Activated T-cell treated with anti-CD3 and anti-CD28 coated beads, Interleukin-2, amount 50 U/mL, for 72 hours (primary cell): ENCODE results near the gene ZNF584. TPM values are rescaled to one million over a fixed set of nuclear protein-coding genes. Genes with fewer than 3 reads are reported as not detected.
A peak's percentile ranks its signal among the peaks of the same experiment; 100 is the strongest.
"Not testable (repeated sequence)": the region's sequence is repeated elsewhere in the genome, so short reads cannot be mapped to it uniquely, and the experiment has no call there.

ENCODE experiments used
- ATAC-seq, 2 donors: fragments of 150-1000 bp; cut with Tn5 transposase; replicated peaks in 1 of 2; 2 replicates each; pipeline ENCODE4 v1.10.0; 2021; ENCODE audit warnings: moderate library complexity in 2 of 2, mild to moderate bottlenecking in 1 of 2
- DNase-seq, 2 donors: peaks; one replicate each; pipeline ENCODE4 v3.0.0; 2021 to 2022; ENCODE audit warnings: mixed read lengths in 1 of 2
- H3K27ac Mint-ChIP-seq: one replicate; pipeline ENCODE4 v1.8.0; 2022; ENCODE audit warnings: mild to moderate bottlenecking, moderate library complexity, mixed read lengths
- H3K27me3 Mint-ChIP-seq: one replicate; pipeline ENCODE4 v1.8.0; 2022; ENCODE audit warnings: low read depth, mixed read lengths
- H3K36me3 Mint-ChIP-seq, 2 donors: one replicate each; pipeline ENCODE4 v1.8.0; 2022; ENCODE audit warnings: mixed read lengths in 2 of 2, mild to moderate bottlenecking in 1 of 2; ENCODE audit not compliant: insufficient read depth in 2 of 2
- H3K4me1 Mint-ChIP-seq: one replicate; pipeline ENCODE4 v1.8.0; 2022; ENCODE audit warnings: low read depth, mixed read lengths
- H3K4me3 Mint-ChIP-seq, 2 donors: one replicate each; pipeline ENCODE4 v1.8.0; 2022; ENCODE audit warnings: mild to moderate bottlenecking in 2 of 2, mixed read lengths in 2 of 2, moderate library complexity in 2 of 2
- H3K9me3 Mint-ChIP-seq, 2 donors: one replicate each; pipeline ENCODE4 v1.8.0; 2022; ENCODE audit warnings: mixed read lengths in 2 of 2
- total RNA-seq, 2 donors: library from RNA; stranded (reverse); gene quantifications; one replicate each; pipeline ENCODE4 v1.2.3, GENCODE V29; 2022

ZNF584 gene
- total RNA-seq, 2 donors from 2014 or later = 7.5 to 10.4 TPM

DNA sequence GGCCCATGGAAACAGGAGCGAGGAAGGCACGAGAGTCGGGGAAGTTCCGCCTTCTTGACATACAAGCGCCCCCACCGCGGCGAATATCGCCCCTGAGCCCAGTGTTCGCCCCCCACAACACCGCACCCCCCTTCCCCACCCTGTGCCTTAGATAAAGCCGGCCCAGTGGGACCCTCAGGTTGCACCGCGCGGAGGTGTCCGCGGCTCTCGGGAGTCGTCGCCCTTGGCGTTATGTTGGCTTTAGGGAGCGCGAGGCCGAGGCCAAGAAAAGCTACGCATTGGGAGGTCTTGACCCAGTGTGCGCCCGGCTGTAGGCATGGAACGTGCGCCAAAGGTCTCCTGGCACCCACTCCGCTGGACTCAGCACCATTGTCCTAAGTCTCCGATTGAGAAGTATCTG lies 32.1 kb downstream of the ZNF584 start:
- Mint-ChIP-seq H3K4me1 (peaks cover 35% of the 10 kb centered on the region), H3K27me3 (no peaks in the 10 kb centered on the region), H3K36me3 (peaks cover 39 to 51% of the 10 kb centered on the region in 2 donors), H3K4me3 (peak overlapping the region; percentile 93 to 95), H3K27ac (peak overlapping the region; percentile 74), H3K9me3 (peaks cover 26 to 29% of the 10 kb centered on the region in 2 donors)
- no peak for ATAC-seq
- DNase-seq = no peak

- Mint-ChIP-seq H3K4me1 (peaks cover 32% of the 10 kb centered on the region), H3K36me3 (peaks cover 29 to 35% of the 10 kb centered on the region in 2 donors), H3K27me3 (peaks cover 14% of the 10 kb centered on the region), H3K9me3 (peaks cover 18 to 21% of the 10 kb centered on the region in 2 donors)
- H3K27ac Mint-ChIP-seq, ATAC-seq, DNase-seq, H3K4me3 Mint-ChIP-seq: not testable (repeated sequence)
Measured at GRCh38 chr19:58442986-58443385, 34.5 kb downstream of the ZNF584 start.

- H3K27ac Mint-ChIP-seq, DNase-seq, ATAC-seq, H3K4me3 Mint-ChIP-seq: not testable (repeated sequence)
- H3K36me3 Mint-ChIP-seq = peaks cover 9 to 22% of the 10 kb centered on the region in 2 donors
- H3K9me3 Mint-ChIP-seq = peaks cover 7 to 11% of the 10 kb centered on the region in 2 donors
- H3K27me3 Mint-ChIP-seq = peaks cover 19% of the 10 kb centered on the region
- H3K4me1 Mint-ChIP-seq = peaks cover 35% of the 10 kb centered on the region
Measured at GRCh38 chr19:58448860-58449259, 40.4 kb downstream of the ZNF584 start.

GRCh38 chr19:58449980-58450379 lies 41.5 kb downstream of the ZNF584 start:
- ATAC-seq, H3K27ac Mint-ChIP-seq, DNase-seq: not testable (repeated sequence)
- Mint-ChIP-seq H3K9me3 (peaks cover 7 to 11% of the 10 kb centered on the region in 2 donors), H3K36me3 (peaks cover 9 to 27% of the 10 kb centered on the region in 2 donors), H3K4me1 (peaks cover 35% of the 10 kb centered on the region), H3K4me3 (peak overlapping the region in 1 of 2 donors; percentile 95), H3K27me3 (peaks cover 19% of the 10 kb centered on the region)

GRCh38 chr19:58450856-58451357 lies 42.5 kb downstream of the ZNF584 start:
- Mint-ChIP-seq H3K4me3 (peak overlapping the region; percentile 95 to 96), H3K27me3 (peaks cover 19% of the 10 kb centered on the region), H3K4me1 (peaks cover 35% of the 10 kb centered on the region), H3K36me3 (peaks cover 9 to 27% of the 10 kb centered on the region in 2 donors), H3K9me3 (peaks cover 7 to 11% of the 10 kb centered on the region in 2 donors), H3K27ac (no peak overlapping the region)
- ATAC-seq = peak in 1 of 2 donors; percentile 11
- DNase-seq = no peak

DNA sequence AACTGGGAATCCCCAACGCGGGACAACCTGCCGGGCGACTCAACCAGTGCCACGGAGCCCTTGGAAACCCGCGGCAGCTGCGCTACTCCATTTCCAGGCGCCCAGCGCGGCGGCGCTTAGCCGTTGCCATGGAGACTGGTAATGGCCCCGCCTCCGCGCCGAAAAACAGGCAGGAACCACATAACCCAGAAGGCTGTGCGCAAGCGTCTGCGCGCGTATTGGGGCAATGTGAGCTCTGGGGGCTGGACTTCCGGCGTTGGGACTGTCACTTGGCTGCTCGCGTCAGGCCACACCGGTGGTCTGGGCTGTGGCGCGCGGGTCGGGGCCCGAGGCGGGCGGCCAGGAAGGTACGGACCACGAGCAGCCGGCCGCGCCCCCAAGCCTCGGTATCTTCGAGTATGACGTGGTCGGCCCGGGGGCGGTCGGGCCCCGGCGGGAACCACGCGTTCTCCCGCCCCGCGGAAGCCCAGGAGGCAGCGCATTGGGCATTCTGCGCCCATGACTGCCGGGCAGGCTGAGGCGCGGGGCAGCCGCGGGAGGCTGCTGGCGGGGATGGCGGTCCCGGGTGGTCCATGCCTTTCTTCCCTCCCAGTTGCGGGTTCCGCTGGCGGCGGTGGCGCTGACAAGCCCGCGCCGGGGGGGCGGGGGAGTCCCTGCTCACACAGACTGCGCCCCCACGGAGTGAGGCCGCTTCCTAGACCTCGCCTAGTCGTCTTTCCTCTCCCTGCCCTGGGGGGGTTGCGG lies 43.1 kb downstream of the ZNF584 start, which contains the start of gene ZNF324B:
Gene ZNF324B, plus strand, starts transcription at position 265 of the 744 bp plus-strand sequence. CDS start 2,080 bp downstream, outside the sequence.
- H3K4me1 Mint-ChIP-seq = peaks cover 35% of the 10 kb centered on the region
- peaks cover 9 to 27% of the 10 kb centered on the region in 2 donors for H3K36me3 Mint-ChIP-seq
- DNase-seq (peak; percentile 96 to 97), ATAC-seq (peak; percentile 99)
- peak within 1 kb of the TSS; percentile 68 for H3K27ac Mint-ChIP-seq
- H3K27me3 Mint-ChIP-seq = peaks cover 17% of the 10 kb centered on the region
- H3K9me3 Mint-ChIP-seq = peaks cover 7 to 11% of the 10 kb centered on the region in 2 donors
- H3K4me3 Mint-ChIP-seq = peak within 1 kb of the TSS; percentile 95 to 96

- H3K27me3 Mint-ChIP-seq = no peaks in the 10 kb centered on the region
Measured at GRCh38 chr19:58453743-58454142, 45.3 kb downstream of the ZNF584 start.

DNA sequence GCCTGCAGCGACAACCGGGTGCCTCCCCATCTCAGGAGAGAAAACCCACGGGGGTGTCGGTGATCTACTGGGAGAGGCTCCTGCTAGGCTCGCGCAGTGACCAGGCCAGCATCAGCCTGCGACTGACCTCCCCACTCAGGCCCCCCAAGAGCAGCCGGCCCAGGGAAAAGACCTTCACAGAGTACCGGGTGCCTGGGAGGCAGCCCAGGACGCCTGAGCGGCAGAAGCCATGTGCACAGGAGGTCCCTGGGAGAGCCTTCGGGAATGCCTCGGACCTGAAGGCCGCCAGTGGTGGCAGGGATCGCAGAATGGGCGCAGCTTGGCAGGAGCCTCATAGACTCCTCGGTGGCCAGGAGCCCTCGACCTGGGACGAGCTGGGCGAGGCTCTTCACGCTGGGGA lies 46.9 kb downstream of the ZNF584 start:
- Mint-ChIP-seq H3K4me1 (peaks cover 33% of the 10 kb centered on the region), H3K9me3 (no peaks in the 10 kb centered on the region), H3K4me3 (no peak overlapping the region), H3K27me3 (no peaks in the 10 kb centered on the region), H3K27ac (no peak overlapping the region), H3K36me3 (peaks cover 0 to 12% of the 10 kb centered on the region in 2 donors)
- DNase-seq = no peak
- no peak for ATAC-seq

More at GRCh38 chr19:58453743-58454142, 45.3 kb downstream of the ZNF584 start:
- Mint-ChIP-seq H3K36me3 (peaks cover 3 to 16% of the 10 kb centered on the region in 2 donors), H3K4me1 (peaks cover 35% of the 10 kb centered on the region), H3K9me3 (peaks cover 2 to 6% of the 10 kb centered on the region in 2 donors), H3K27ac (no peak overlapping the region), H3K4me3 (peak overlapping the region in 1 of 2 donors; percentile 14)
- ATAC-seq = no peak
- no peak for DNase-seq

DNA sequence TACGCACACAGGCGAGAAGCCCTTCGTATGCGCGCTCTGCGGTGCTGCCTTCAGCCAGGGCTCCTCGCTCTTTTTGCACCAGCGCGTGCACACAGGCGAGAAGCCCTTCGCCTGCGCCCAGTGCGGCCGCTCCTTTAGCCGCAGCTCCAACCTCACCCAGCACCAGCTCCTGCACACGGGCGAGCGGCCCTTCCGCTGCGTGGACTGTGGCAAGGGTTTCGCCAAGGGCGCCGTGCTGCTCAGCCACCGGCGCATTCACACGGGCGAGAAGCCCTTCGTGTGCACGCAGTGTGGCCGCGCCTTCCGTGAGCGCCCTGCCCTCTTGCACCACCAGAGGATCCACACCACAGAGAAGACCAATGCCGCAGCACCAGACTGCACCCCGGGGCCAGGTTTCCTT lies 47.7 kb downstream of the ZNF584 start:
- peaks cover 25% of the 10 kb centered on the region for H3K4me1 Mint-ChIP-seq
- H3K9me3 Mint-ChIP-seq = no peaks in the 10 kb centered on the region
- no peak for DNase-seq
- H3K27me3 Mint-ChIP-seq = no peaks in the 10 kb centered on the region
- H3K4me3 Mint-ChIP-seq = no peak overlapping the region
- H3K36me3 Mint-ChIP-seq = peaks cover 0 to 10% of the 10 kb centered on the region in 2 donors
- no peak for ATAC-seq
- no peak overlapping the region for H3K27ac Mint-ChIP-seq

- no peak overlapping the region for H3K27ac Mint-ChIP-seq
- H3K9me3 Mint-ChIP-seq = no peaks in the 10 kb centered on the region
- H3K4me1 Mint-ChIP-seq = peaks cover 9% of the 10 kb centered on the region
- DNase-seq (no peak), ATAC-seq (peak in 1 of 2 donors; percentile 58)
- no peak overlapping the region for H3K4me3 Mint-ChIP-seq
- H3K27me3 Mint-ChIP-seq = no peaks in the 10 kb centered on the region
- H3K36me3 Mint-ChIP-seq = peaks cover 0 to 3% of the 10 kb centered on the region in 2 donors
Measured at GRCh38 chr19:58460039-58460438, 51.6 kb downstream of the ZNF584 start.

- DNase-seq (no peak), ATAC-seq (peak; percentile 18 to 21)
- Mint-ChIP-seq H3K4me3 (peak overlapping the region; percentile 88), H3K9me3 (no peaks in the 10 kb centered on the region), H3K27ac (no peak overlapping the region), H3K4me1 (peaks cover 27% of the 10 kb centered on the region), H3K27me3 (no peaks in the 10 kb centered on the region), H3K36me3 (no peaks in the 10 kb centered on the region)
Measured at GRCh38 chr19:58466089-58466759, 57.8 kb downstream of the ZNF584 start.

GRCh38 chr19:58466760-58467589 lies 58.5 kb downstream of the ZNF584 start, which contains the start of gene ZNF324:
Gene ZNF324 (plus strand): TSS chr19:58467080. CDS start chr19:58469186, 2,106 bp downstream.
- Mint-ChIP-seq H3K4me1 (peaks cover 27% of the 10 kb centered on the region), H3K9me3 (no peaks in the 10 kb centered on the region)
- peak; percentile 98 to 99 for DNase-seq

More at GRCh38 chr19:58466760-58467589, 58.5 kb downstream of the ZNF584 start, which contains the start of gene ZNF324:
- Mint-ChIP-seq H3K27ac (peak within 1 kb of the TSS; percentile 46), H3K4me3 (peak within 1 kb of the TSS; percentile 88), H3K36me3 (no peaks in the 10 kb centered on the region), H3K27me3 (no peaks in the 10 kb centered on the region)
- ATAC-seq = peak; percentile 97 to 98
